T-cell (primary cell): ENCODE measurements around the gene RAB22A. TPM values are rescaled to one million over a fixed set of nuclear protein-coding genes. Genes with fewer than 3 reads are reported as not detected.

Source experiments
- ATAC-seq, 4 experiments: fragments of 200-7000 bp in 3 of 4; fragments of 150-1000 bp in 1 of 4; cut with Tn5 transposase; replicated peaks in 1 of 4; 1 replicate in 3 of 4; 2 replicates in 1 of 4; pipeline ENCODE4 v1.10.0; 2021; ENCODE audit warnings: moderate library complexity in 3 of 4, mild to moderate bottlenecking in 2 of 4, moderate number of reproducible peaks in 1 of 4
- CTCF ChIA-PET, 2 donors: fragments of 300-600 bp; sonication (Branson Sonifier 250); formaldehyde crosslinking; loops; one replicate each; lab custom pipeline; 2022; ENCODE audit warnings: antibody characterized with exemption in 2 of 2; lab: Charles Lee
- POLR2A ChIA-PET, 2 donors: fragments of 300-600 bp; sonication (Branson Sonifier 250); formaldehyde crosslinking; loops; one replicate each; lab custom pipeline; 2022; ENCODE audit warnings: antibody characterized with exemption in 2 of 2; lab: Charles Lee
- DNase-seq, 35 experiments: peaks; one replicate each; pipeline versions ENCODE4 v3.0.0 to v3.0.0-alpha.2; 2013 to 2023
- H3K27ac ChIP-seq: one replicate; pipeline ENCODE4 v1.5.1; 2013; ENCODE audit warnings: low read length
- H3K27me3 ChIP-seq, 2 experiments: replicated peaks in 1 of 2; 1 replicate in 1 of 2; 2 replicates in 1 of 2; pipeline versions ENCODE4 v1.6.1 to v1.7.0; 2013; ENCODE audit warnings: low read length in 1 of 2, mixed read lengths in 1 of 2; ENCODE audit not compliant: control insufficient read depth in 2 of 2, insufficient read depth in 2 of 2; ENCODE audit errors: extremely low read depth in 1 of 2
- H3K36me3 ChIP-seq, 2 donors: 1 replicate in 1 of 2; 2 replicates in 1 of 2; pipeline versions ENCODE4 v1.6.1 to v1.7.0; 2013; ENCODE audit warnings: low read length in 1 of 2; ENCODE audit not compliant: control insufficient read depth in 2 of 2, insufficient read depth in 1 of 2; ENCODE audit errors: extremely low read depth in 1 of 2
- H3K4me1 ChIP-seq, 2 experiments: 1 replicate in 1 of 2; 2 replicates in 1 of 2; pipeline versions ENCODE4 v1.6.1 to v1.7.0; 2013; ENCODE audit warnings: low read length in 2 of 2, mixed read lengths in 1 of 2; ENCODE audit not compliant: insufficient read depth in 2 of 2, control insufficient read depth in 1 of 2; ENCODE audit errors: extremely low read depth in 1 of 2
- H3K4me3 ChIP-seq, 2 donors: 1 replicate in 1 of 2; 2 replicates in 1 of 2; pipeline versions ENCODE4 v1.5.1 to v1.7.0; 2013; ENCODE audit warnings: mild to moderate bottlenecking in 2 of 2, low read length in 1 of 2, moderate library complexity in 1 of 2; ENCODE audit not compliant: control insufficient read depth in 1 of 2; ENCODE audit errors: extremely low read depth in 1 of 2
- H3K9me3 ChIP-seq: 2 replicates; pipeline ENCODE4 v1.7.0; 2013
- H3K27ac Mint-ChIP-seq, 2 donors: one replicate each; pipeline ENCODE4 v1.8.0; 2020 to 2021; ENCODE audit warnings: mild to moderate bottlenecking in 2 of 2, mixed read lengths in 2 of 2
- H3K27me3 Mint-ChIP-seq, 2 donors: one replicate each; pipeline ENCODE4 v1.8.0; 2021 to 2022; ENCODE audit warnings: mixed read lengths in 2 of 2
- H3K36me3 Mint-ChIP-seq: one replicate; pipeline ENCODE4 v1.8.0; 2021; ENCODE audit warnings: mixed read lengths
- H3K4me1 Mint-ChIP-seq, 3 donors: one replicate each; pipeline ENCODE4 v1.8.0; 2020 to 2022; ENCODE audit warnings: mixed read lengths in 3 of 3, mild to moderate bottlenecking in 1 of 3
- H3K4me3 Mint-ChIP-seq, 3 donors: one replicate each; pipeline ENCODE4 v1.8.0; 2020 to 2022; ENCODE audit warnings: mild to moderate bottlenecking in 3 of 3, mixed read lengths in 3 of 3, moderate library complexity in 3 of 3
- H3K9me3 Mint-ChIP-seq, 3 donors: one replicate each; pipeline ENCODE4 v1.8.0; 2020 to 2022; ENCODE audit warnings: mixed read lengths in 3 of 3
- WGBS: methylation state at CpG from one replicate; pipeline ENCODE4 v1.1.5; 2013; ENCODE audit warnings: missing lambda C conversion rate; ENCODE audit not compliant: insufficient coverage; 5-methylcytosine and 5-hydroxymethylcytosine counted together
- total RNA-seq, 35 experiments: library from RNA in 6 of 35; stranded (reverse) in 6 of 35; fragments of 120-200 nt in 1 of 35; gene quantifications; one replicate each; pipeline versions ENCODE4 v1.2.1 to v1.2.4 and lab custom pipeline; 2013 to 2026

Gene RAB22A, protein sequence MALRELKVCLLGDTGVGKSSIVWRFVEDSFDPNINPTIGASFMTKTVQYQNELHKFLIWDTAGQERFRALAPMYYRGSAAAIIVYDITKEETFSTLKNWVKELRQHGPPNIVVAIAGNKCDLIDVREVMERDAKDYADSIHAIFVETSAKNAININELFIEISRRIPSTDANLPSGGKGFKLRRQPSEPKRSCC
- total RNA-seq (10 to 100 TPM; 15.3 to 23.0 (median 20.4) TPM), total RNA-seq (lab: John Stamatoyannopoulos, UW) (56.6 to 127 (median 85.9) reads per million in 29 experiments)
- 21.8 TPM for total RNA-seq (2013)

- WGBS = under 1% methylated on average over 54 of the region's 73 CpGs
- Mint-ChIP-seq H3K27me3 (no peaks in the 10 kb centered on the region), H3K36me3 (peaks cover 20% of the 10 kb centered on the region), H3K9me3 (no peaks in the 10 kb centered on the region), H3K4me1 (peaks cover 63 to 77% (median 67%) of the 10 kb centered on the region in 3 donors), H3K27ac (peak within 1 kb of the TSS; percentile 91 to 94), H3K4me3 (peak within 1 kb of the TSS; percentile 89 to 91 (median 91))
- Histone ChIP-seq H3K4me3 (peak within 1 kb of the TSS; percentile 64 to 74), H3K27me3 (no peaks in the 10 kb centered on the region), H3K9me3 (no peaks in the 10 kb centered on the region), H3K27ac (peak within 1 kb of the TSS; percentile 87), H3K4me1 (peaks cover 31 to 61% of the 10 kb centered on the region in 2 experiments), H3K36me3 (peaks cover 7 to 22% of the 10 kb centered on the region in 2 donors)
- DNase-seq (peak; percentile 56 to 93 (median 78)), ATAC-seq (peak; percentile 45 to 83 (median 71))
- CTCF ChIA-PET = interaction anchor here in 1 of 2 donors (0.6 kb wide), 1 partner anchor 619 kb away, joined by 5 read pairs; no protein-coding TSS in a partner anchor
- POLR2A ChIA-PET = interaction anchor here (0.6 to 1.2 kb wide), 6 partner anchors 10 to 811 kb away, joined by 3 to 16 read pairs (median 4); partner anchors contain the start of gene VAPB (in 1 of the 2)
These were observed at the start of gene RAB22A for GRCh38 chr20:58309591-58310290. Gene RAB22A, plus strand, starts transcription at chr20:58309715. Its CDS starts 262 bp downstream, at chr20:58309977.

DNA sequence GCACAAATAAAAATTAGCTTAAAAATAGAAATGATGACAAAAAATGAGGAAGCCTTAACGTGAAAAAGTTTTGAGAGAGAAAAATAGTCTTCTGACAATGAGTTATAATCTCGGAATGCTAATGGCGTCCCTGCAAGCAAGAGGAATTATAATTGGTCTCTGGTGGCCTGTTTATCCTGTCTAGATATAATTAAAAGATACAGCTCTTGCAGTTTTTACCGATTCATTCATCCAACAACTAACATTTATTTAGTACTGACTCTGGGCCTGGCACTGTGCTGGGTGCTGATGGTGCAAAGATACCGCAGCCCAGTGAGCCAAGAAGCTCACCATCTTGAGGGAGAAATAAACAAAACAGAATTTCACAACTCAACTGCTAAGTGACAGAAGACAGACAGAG lies 49.5 kb upstream of the RAB22A start:
- Mint-ChIP-seq H3K4me3 (no peak overlapping the region), H3K9me3 (no peaks in the 10 kb centered on the region), H3K27ac (no peak overlapping the region), H3K36me3 (peaks cover 31% of the 10 kb centered on the region), H3K4me1 (peaks cover 9 to 14% (median 12%) of the 10 kb centered on the region in 3 donors), H3K27me3 (no peaks in the 10 kb centered on the region)
- H3K9me3 ChIP-seq = no peaks in the 10 kb centered on the region
- ChIA-PET POLR2A (no interaction called here), CTCF (no interaction called here)
- 100% methylated on average over 1 of the region's 5 CpGs for WGBS
- DNase-seq (no peak), ATAC-seq (no peak)
- no peaks in the 10 kb centered on the region for H3K4me1 ChIP-seq
- H3K4me3 ChIP-seq = no peak overlapping the region
- no peak overlapping the region for H3K27ac ChIP-seq
- no peaks in the 10 kb centered on the region for H3K27me3 ChIP-seq
- H3K36me3 ChIP-seq = peaks cover 5 to 12% of the 10 kb centered on the region in 2 donors

- CTCF ChIA-PET = no interaction called here
- Histone ChIP-seq H3K9me3 (no peaks in the 10 kb centered on the region), H3K36me3 (peaks cover 11 to 26% of the 10 kb centered on the region in 2 donors), H3K4me1 (no peaks in the 10 kb centered on the region), H3K27ac (no peak overlapping the region), H3K27me3 (no peaks in the 10 kb centered on the region), H3K4me3 (no peak overlapping the region)
- Mint-ChIP-seq H3K27me3 (no peaks in the 10 kb centered on the region), H3K4me1 (peaks cover 4 to 11% (median 9%) of the 10 kb centered on the region in 3 donors), H3K27ac (no peak overlapping the region), H3K4me3 (no peak overlapping the region), H3K9me3 (no peaks in the 10 kb centered on the region), H3K36me3 (peaks cover 31% of the 10 kb centered on the region)
- POLR2A ChIA-PET = no interaction called here
- ATAC-seq (no peak), DNase-seq (no peak)
- no CpG with 5 or more reads among the region's 3 CpGs for WGBS
These were observed 47.9 kb upstream of the RAB22A start for GRCh38 chr20:58261660-58262059.

DNA sequence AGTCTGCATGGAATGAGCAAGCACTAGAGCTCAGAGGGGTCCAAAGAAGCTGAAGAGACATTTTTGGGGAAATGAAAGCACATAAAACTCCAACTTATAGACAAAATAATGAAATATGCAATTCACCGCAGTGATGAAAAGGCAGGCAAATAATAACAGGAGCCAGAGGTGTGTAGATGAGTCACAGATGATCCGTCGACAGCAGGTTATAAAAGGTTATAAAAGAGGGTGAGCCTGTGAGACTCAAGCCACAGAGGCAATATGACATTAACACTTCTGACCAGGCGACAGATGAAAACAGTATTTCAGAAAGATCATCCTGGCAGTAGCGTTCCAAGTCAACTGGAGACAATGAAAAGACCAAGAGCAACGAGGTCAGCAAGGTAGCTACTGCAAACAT lies 45.2 kb upstream of the RAB22A start:
- no peak overlapping the region for H3K4me3 ChIP-seq
- H3K27me3 ChIP-seq = no peaks in the 10 kb centered on the region
- DNase-seq = no peak
- CTCF ChIA-PET = no interaction called here
- Mint-ChIP-seq H3K4me3 (no peak overlapping the region), H3K27ac (no peak overlapping the region), H3K36me3 (peaks cover 38% of the 10 kb centered on the region), H3K27me3 (no peaks in the 10 kb centered on the region), H3K4me1 (peaks cover 16 to 25% (median 21%) of the 10 kb centered on the region in 3 donors), H3K9me3 (no peaks in the 10 kb centered on the region)
- ATAC-seq = no peak
- POLR2A ChIA-PET = interaction anchor here in 1 of 2 donors (0.6 kb wide), 1 partner anchor 300 kb away, joined by 3 read pairs; no protein-coding TSS in a partner anchor
- H3K27ac ChIP-seq = no peak overlapping the region
- peaks cover 11 to 28% of the 10 kb centered on the region in 2 donors for H3K36me3 ChIP-seq
- peaks cover 10 to 12% of the 10 kb centered on the region in 2 experiments for H3K4me1 ChIP-seq
- 70% methylated on average over 3 of the region's 6 CpGs for WGBS
- no peaks in the 10 kb centered on the region for H3K9me3 ChIP-seq

- CTCF ChIA-PET = no interaction called here
- no peak for DNase-seq
- H3K9me3 ChIP-seq = no peaks in the 10 kb centered on the region
- no peak overlapping the region for H3K4me3 ChIP-seq
- peaks cover 24 to 32% (median 26%) of the 10 kb centered on the region in 3 donors for H3K4me1 Mint-ChIP-seq
- H3K9me3 Mint-ChIP-seq = no peaks in the 10 kb centered on the region
- no peak for ATAC-seq
- no peaks in the 10 kb centered on the region for H3K27me3 Mint-ChIP-seq
- no peak overlapping the region for H3K27ac Mint-ChIP-seq
- H3K27ac ChIP-seq = no peak overlapping the region
- peak overlapping the region in 1 of 3 donors; percentile 56 for H3K4me3 Mint-ChIP-seq
- H3K27me3 ChIP-seq = no peaks in the 10 kb centered on the region
- peaks cover 8 to 33% of the 10 kb centered on the region in 2 donors for H3K36me3 ChIP-seq
- 86% methylated on average over 8 of the region's 9 CpGs for WGBS
- peaks cover 12 to 18% of the 10 kb centered on the region in 2 experiments for H3K4me1 ChIP-seq
- peaks cover 34% of the 10 kb centered on the region for H3K36me3 Mint-ChIP-seq
- POLR2A ChIA-PET = interaction anchor here in 1 of 2 donors (0.6 kb wide), 2 partner anchors 38 to 424 kb away, joined by 3 read pairs; no protein-coding TSS in a partner anchor
These were observed 41.9 kb upstream of the RAB22A start for GRCh38 chr20:58267389-58268215.
